H1 (cell line): ENCODE measurements around the gene TTC23. TPM values are rescaled to one million over a fixed set of nuclear protein-coding genes. Genes with fewer than 3 reads are reported as not detected.

Source experiments
- CREB1 ChIP-seq: IDR thresholded peaks from 2 replicates; pipeline ENCODE4 v1.6.1; 2012; ENCODE audit warnings: inconsistent platforms
- EP300 ChIP-seq, 2 experiments: IDR thresholded peaks; 1 replicate in 1 of 2; 2 replicates in 1 of 2; pipeline ENCODE4 v1.6.1; 2011 to 2012; ENCODE audit warnings: low read depth in 2 of 2, low read length in 2 of 2, mild to moderate bottlenecking in 2 of 2, borderline replicate concordance in 1 of 2, inconsistent platforms in 1 of 2, moderate library complexity in 1 of 2
- HDAC6 ChIP-seq: IDR thresholded peaks from one replicate; pipeline ENCODE4 v1.7.1; 2012; ENCODE audit warnings: low read depth, mild to moderate bottlenecking, inconsistent platforms, low read length, moderate library complexity
- polyA plus RNA-seq, 7 experiments: library from polyadenylated mRNA; depleted of rRNA in 3 of 7; stranded (reverse) in 5 of 7; unstranded in 2 of 7; fragments of >200 nt in 5 of 7; fragments of 200-250 nt in 2 of 7; gene quantifications; 1 replicate in 5 of 7; 2 replicates in 1 of 7; 4 replicates in 1 of 7; pipeline versions ENCODE4 v1.2.1 to v1.2.3, GENCODE V29; 2011 to 2013; ENCODE audit warnings: missing spikeins in 2 of 7, mixed read lengths in 2 of 7
- total RNA-seq: library from RNA; stranded (reverse); fragmentation: NEBNext Ultra II Directional; extraction: Animal tissue kit (Norgen Biotek cat#: 25700); gene quantifications from 2 replicates; pipeline ENCODE4 v1.2.1, GENCODE V29; 2021

TTC23 gene
- total and polyA plus RNA-seq, 2 of the 8 experiments (the other 6 are each of a cell fraction or from before 2014, with no cell fraction given), result 4.8 to 23.0 TPM

DNA sequence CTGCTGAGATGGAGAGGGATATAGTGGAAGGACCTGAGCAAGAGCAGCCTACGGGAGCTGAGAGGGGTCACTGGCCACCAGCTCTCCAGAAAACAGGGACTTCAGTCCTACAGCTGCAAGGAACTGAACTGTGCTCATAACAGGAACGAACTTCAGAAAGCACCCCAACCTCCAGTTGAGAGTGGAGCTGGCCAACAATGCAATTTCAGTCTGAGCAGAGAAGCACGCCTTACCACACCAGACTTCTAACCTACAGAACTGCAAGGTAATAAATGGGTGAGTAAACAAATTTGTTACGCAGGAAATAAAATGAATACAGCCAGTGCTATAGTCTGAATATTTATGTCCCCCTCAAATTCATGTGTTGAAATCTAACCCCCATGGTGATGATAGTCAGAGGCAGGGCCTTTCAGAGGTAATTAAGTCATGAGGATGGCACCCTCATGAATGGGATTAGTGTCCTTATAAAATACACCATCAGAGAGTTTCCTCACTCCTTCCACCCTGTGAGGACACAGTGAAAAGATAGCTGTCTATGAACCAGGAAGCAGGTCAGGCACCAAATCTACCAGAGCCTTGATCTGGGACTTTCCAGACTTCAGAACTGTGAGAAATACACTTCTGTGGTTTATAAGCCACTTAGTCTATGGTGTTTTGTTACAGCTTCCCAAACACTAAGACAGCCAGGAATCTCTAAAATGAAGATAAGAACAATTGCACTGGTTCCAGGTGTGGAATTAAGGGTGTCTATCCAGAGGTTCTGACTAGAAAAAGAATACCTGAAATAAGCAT is 85.9 kb downstream of the TTC23 start (continued):
- TF ChIP-seq EP300 (IDR thresholded peaks at IDR 0.05; ENCODE audit: borderline replicate concordance in 1 of 2, low read depth in 2 of 2, low read length in 2 of 2) (no peak), HDAC6 (no peak), CREB1 (no peak)
